ENCODE data around the gene FREY1. TPM values are rescaled to one million over a fixed set of nuclear protein-coding genes. Genes with fewer than 3 reads are reported as not detected.

Gene FREY1
- total and polyA plus RNA-seq, 9 of the 15 experiments (the other 6 are each of a cell fraction or from before 2014, with no cell fraction given) = 0.25 to 1.5 (median 1.1) TPM; not detected in 5

GRCh38 chr11:45935349-45936064, 28.4 kb upstream of the FREY1 start:
- no peak overlapping the region for H2AFZ ChIP-seq (ENCODE audit: low read depth, low read length)
- H3K4me1 ChIP-seq (replicated peaks in 1 of 2; ENCODE audit: control insufficient read depth in 2 of 2, insufficient read depth in 2 of 2, low read length in 2 of 2) = peaks cover 0 to 12% of the 10 kb centered on the region in 2 experiments; a peak in 2 of 5 replicates
- no peak overlapping the region; a peak in 1 of 4 replicates for H3K9ac ChIP-seq (ENCODE audit: insufficient read depth in 1 of 2, low read depth in 2 of 2, low read length in 2 of 2)
- ChIA-PET POLR2A (interaction anchor here (1.0 to 1.3 kb wide), 2 partner anchors 10 to 14 kb away, joined by 3 to 4 read pairs; no protein-coding TSS in a partner anchor), CTCF (ENCODE audit: low intra/inter-chr PET ratio) (no interaction called here)
- H3K4me3 ChIP-seq = no peak overlapping the region
- ATAC-seq = no peak
- H3K79me2 ChIP-seq (ENCODE audit: control insufficient read depth, insufficient read depth, low read length) = no peaks in the 10 kb centered on the region
- no peak for DNase-seq (ENCODE audit: extremely low read depth in 1 of 4, low spot score in 3 of 4)
- FAIRE-seq = no peak
- H3K9me3 ChIP-seq (replicated peaks; ENCODE audit: control insufficient read depth, insufficient read depth, low read depth, low read length) = no peaks in the 10 kb centered on the region
- intact Hi-C loops (cut with micrococcal nuclease) (no loop called here), in situ Hi-C loops (cut with MboI) (no loop called here)
- H3K27ac ChIP-seq (ENCODE audit: extremely low read depth, low read depth, low read length) = no peak overlapping the region
- H3K9me1 ChIP-seq (ENCODE audit: control insufficient read depth, insufficient read depth, low read length) = no peaks in the 10 kb centered on the region
- H4K20me1 ChIP-seq (replicated peaks; ENCODE audit: control insufficient read depth, insufficient read depth, low read length) = no peaks in the 10 kb centered on the region
- H3K4me2 ChIP-seq (ENCODE audit: insufficient read depth, low read length) = no peak overlapping the region
- H3K27me3 ChIP-seq (ENCODE audit: control insufficient read depth in 2 of 2, insufficient read depth in 2 of 2, low read length in 2 of 2) = no peaks in the 10 kb centered on the region
- 73% methylated on average over 7 of the region's 8 CpGs for WGBS (ENCODE audit: insufficient coverage, low coverage, missing lambda C conversion rate)
- H3K36me3 ChIP-seq (ENCODE audit: control insufficient read depth, insufficient read depth, low read length) = peaks cover 49% of the 10 kb centered on the region; the same call in 2 of the 3 replicates
- BruUV-seq (replicated peaks) = no TSS peak
- no peak for TF ChIP-seq POLR3A (IDR thresholded peaks at IDR 0.05; ENCODE audit: borderline replicate concordance, extremely low read depth, insufficient read depth, insufficient read length)
- no peak for TF ChIP-seq FOXJ3 (CRISPR knock-in tag; IDR thresholded peaks at IDR 0.05)
- no peak for TF ChIP-seq ZBTB8A (IDR thresholded peaks at IDR 0.05; ENCODE audit: partially characterized antibody)
- TF ChIP-seq ZBTB40 (IDR thresholded peaks at IDR 0.05) = no peak
- no peak for TF ChIP-seq ZBTB40 (CRISPR knock-in tag; IDR thresholded peaks at IDR 0.05)
- TF ChIP-seq, protein P1, sequence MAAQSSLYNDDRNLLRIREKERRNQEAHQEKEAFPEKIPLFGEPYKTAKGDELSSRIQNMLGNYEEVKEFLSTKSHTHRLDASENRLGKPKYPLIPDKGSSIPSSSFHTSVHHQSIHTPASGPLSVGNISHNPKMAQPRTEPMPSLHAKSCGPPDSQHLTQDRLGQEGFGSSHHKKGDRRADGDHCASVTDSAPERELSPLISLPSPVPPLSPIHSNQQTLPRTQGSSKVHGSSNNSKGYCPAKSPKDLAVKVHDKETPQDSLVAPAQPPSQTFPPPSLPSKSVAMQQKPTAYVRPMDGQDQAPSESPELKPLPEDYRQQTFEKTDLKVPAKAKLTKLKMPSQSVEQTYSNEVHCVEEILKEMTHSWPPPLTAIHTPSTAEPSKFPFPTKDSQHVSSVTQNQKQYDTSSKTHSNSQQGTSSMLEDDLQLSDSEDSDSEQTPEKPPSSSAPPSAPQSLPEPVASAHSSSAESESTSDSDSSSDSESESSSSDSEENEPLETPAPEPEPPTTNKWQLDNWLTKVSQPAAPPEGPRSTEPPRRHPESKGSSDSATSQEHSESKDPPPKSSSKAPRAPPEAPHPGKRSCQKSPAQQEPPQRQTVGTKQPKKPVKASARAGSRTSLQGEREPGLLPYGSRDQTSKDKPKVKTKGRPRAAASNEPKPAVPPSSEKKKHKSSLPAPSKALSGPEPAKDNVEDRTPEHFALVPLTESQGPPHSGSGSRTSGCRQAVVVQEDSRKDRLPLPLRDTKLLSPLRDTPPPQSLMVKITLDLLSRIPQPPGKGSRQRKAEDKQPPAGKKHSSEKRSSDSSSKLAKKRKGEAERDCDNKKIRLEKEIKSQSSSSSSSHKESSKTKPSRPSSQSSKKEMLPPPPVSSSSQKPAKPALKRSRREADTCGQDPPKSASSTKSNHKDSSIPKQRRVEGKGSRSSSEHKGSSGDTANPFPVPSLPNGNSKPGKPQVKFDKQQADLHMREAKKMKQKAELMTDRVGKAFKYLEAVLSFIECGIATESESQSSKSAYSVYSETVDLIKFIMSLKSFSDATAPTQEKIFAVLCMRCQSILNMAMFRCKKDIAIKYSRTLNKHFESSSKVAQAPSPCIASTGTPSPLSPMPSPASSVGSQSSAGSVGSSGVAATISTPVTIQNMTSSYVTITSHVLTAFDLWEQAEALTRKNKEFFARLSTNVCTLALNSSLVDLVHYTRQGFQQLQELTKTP (IDR thresholded peaks at IDR 0.05; ENCODE audit: low read depth in 1 of 2, partially characterized antibody in 2 of 2) = no peak
- TF ChIP-seq ZNF232 (CRISPR knock-in tag; IDR thresholded peaks at IDR 0.05) = no peak

Data from K562 (cell line).